Measurements from ENCODE around the gene SLC9A5.

DNA sequence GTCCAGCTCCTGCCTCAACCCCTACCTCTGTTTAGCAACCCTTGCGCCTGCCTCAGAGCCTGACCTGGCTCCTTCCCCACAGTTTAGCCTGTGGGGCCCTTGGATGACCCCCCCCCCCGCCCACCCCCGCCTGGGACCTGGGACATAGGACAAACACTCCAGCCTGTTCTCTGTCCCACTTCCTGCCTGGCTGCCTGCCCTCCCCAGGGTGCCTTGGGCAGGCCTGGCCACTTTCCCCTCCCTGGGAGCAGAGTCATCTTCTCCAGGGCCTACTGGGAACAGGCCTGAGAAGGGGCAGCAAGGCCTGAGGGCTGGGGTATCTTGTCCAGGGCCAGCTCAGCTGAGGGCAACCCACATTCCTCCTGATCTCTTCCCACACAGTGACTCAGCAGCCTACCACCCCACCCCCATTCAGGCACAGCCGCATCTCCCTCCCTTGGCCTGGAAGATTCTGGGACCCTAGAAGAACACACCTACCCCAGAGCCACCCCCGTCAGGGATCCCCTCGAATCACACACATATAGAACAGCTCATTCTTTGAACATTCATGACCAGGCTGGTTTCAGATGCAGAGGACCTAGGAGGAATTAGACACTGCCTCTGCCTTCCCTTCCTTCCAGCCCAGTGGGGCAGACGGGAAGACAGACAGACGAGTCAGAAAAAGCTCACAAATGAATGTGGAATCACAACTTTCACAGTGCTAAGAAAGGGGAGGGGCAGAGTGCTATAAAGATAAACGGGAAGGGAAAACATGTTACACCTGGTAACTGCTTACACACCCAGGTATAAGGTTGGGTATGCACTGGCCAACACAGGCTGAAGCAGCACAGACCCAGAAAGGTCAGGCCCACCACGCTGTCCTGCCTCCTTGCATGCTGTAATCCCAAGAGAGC, 7.5 kb upstream of the SLC9A5 start:
- TF ChIP-seq POLR2A (IDR thresholded peaks at IDR 0.05; ENCODE audit: extremely low read depth, insufficient read length), result no peak
- TF ChIP-seq, protein P1, sequence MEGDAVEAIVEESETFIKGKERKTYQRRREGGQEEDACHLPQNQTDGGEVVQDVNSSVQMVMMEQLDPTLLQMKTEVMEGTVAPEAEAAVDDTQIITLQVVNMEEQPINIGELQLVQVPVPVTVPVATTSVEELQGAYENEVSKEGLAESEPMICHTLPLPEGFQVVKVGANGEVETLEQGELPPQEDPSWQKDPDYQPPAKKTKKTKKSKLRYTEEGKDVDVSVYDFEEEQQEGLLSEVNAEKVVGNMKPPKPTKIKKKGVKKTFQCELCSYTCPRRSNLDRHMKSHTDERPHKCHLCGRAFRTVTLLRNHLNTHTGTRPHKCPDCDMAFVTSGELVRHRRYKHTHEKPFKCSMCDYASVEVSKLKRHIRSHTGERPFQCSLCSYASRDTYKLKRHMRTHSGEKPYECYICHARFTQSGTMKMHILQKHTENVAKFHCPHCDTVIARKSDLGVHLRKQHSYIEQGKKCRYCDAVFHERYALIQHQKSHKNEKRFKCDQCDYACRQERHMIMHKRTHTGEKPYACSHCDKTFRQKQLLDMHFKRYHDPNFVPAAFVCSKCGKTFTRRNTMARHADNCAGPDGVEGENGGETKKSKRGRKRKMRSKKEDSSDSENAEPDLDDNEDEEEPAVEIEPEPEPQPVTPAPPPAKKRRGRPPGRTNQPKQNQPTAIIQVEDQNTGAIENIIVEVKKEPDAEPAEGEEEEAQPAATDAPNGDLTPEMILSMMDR (IDR thresholded peaks at IDR 0.05; ENCODE audit: low read depth, low read length), result no peak

All from NB4 (cell line).